GM18951 (cell line): ENCODE measurements around the gene TENM4.

Experiments
- POLR2A ChIP-seq: IDR thresholded peaks from 4 replicates; pipeline ENCODE4 v1.6.1; 2011; ENCODE audit warnings: mild to moderate bottlenecking; ENCODE audit not compliant: insufficient read length, insufficient read depth; ENCODE audit errors: extremely low read depth
- in situ Hi-C: fragments of 300-500 bp; cut with MboI; formaldehyde crosslinking; loops from one replicate; pipeline ENCODE4 v1.12.0; 2022; ENCODE audit warnings: low sequenced_read_pairs, mixed read lengths, inconsistent platforms; ENCODE audit not compliant: unreplicated experiment

TENM4 gene

GRCh38 chr11:78812513-78813293, 628.1 kb downstream of the TENM4 start:
- in situ Hi-C loops: no loop called here
- TF ChIP-seq POLR2A: no peak

GRCh38 chr11:78810559-78811009, 630.2 kb downstream of the TENM4 start:
- no peak for TF ChIP-seq POLR2A
- in situ Hi-C loops: no loop called here

GRCh38 chr11:78809931-78810541, 630.8 kb downstream of the TENM4 start:
- no peak for TF ChIP-seq POLR2A
- in situ Hi-C loops: no loop called here

GRCh38 chr11:78808923-78809322, 631.9 kb downstream of the TENM4 start:
- in situ Hi-C loops: no loop called here
- no peak for TF ChIP-seq POLR2A

- TF ChIP-seq POLR2A: no peak
- in situ Hi-C loops: no loop called here
Observed at GRCh38 chr11:78807351-78807750, 633.5 kb downstream of the TENM4 start.

GRCh38 chr11:78806214-78807004, 634.4 kb downstream of the TENM4 start:
- in situ Hi-C loops: no loop called here
- TF ChIP-seq POLR2A: no peak

- in situ Hi-C loops: no loop called here
- TF ChIP-seq POLR2A: no peak
Observed at GRCh38 chr11:78804991-78805390, 635.8 kb downstream of the TENM4 start.

GRCh38 chr11:78803995-78804394, 636.8 kb downstream of the TENM4 start:
- in situ Hi-C loops: no loop called here
- TF ChIP-seq POLR2A: no peak

- in situ Hi-C loops: no loop called here
Observed at GRCh38 chr11:78802058-78802761, 638.6 kb downstream of the TENM4 start.

GRCh38 chr11:78801161-78801884, 639.5 kb downstream of the TENM4 start:
- no peak for TF ChIP-seq POLR2A
- in situ Hi-C loops: no loop called here

More at GRCh38 chr11:78802058-78802761, 638.6 kb downstream of the TENM4 start:
- TF ChIP-seq POLR2A: no peak

GRCh38 chr11:78800756-78801155, 640.1 kb downstream of the TENM4 start:
- TF ChIP-seq POLR2A: no peak
- in situ Hi-C loops: no loop called here

- in situ Hi-C loops: no loop called here
- no peak for TF ChIP-seq POLR2A
Observed at GRCh38 chr11:78800096-78800690, 640.6 kb downstream of the TENM4 start.
